GM12878 (cell line): Measurements from ENCODE around the gene CIAO2A. TPM values are rescaled to one million over a fixed set of nuclear protein-coding genes. Genes with fewer than 3 reads are reported as not detected.

ENCODE experiments used
- ATAC-seq: fragments of 200-7000 bp; cut with Tn5 transposase; 3 replicates; pipeline ENCODE4 v1.9.1; 2020; ENCODE audit warnings: mild to moderate bottlenecking, moderate library complexity
- BruUV-seq: library from RNA; stranded (reverse); fragments of 400-500 nt; replicated peaks from 2 replicates; lab custom pipeline; 2021; lab: Mats Ljungman, UMichigan
- CTCF ChIA-PET: fragments of 300-600 bp; sonication (Branson Sonifier 250); formaldehyde crosslinking; extraction: SDS; loops from one replicate; lab custom pipeline; 2021; ENCODE audit warnings: inconsistent platforms; lab: Yijun Ruan, JAX
- POLR2A ChIA-PET: fragments of 350-600 bp; formaldehyde crosslinking; extraction: SDS; loops from one replicate; lab custom pipeline; 2021; ENCODE audit warnings: inconsistent platforms; lab: Charles Lee
- RAD21 ChIA-PET: fragments of 300-600 bp; sonication (Branson Sonifier 250); formaldehyde crosslinking; loops from one replicate; lab custom pipeline; 2023; ENCODE audit warnings: antibody characterized with exemption; ENCODE audit not compliant: unreplicated experiment; lab: Charles Lee
- SMC1A ChIA-PET: fragments of 300-600 bp; sonication (Branson Sonifier 250); formaldehyde crosslinking; loops from one replicate; lab custom pipeline; 2023; ENCODE audit not compliant: unreplicated experiment, uncharacterized antibody; lab: Charles Lee
- DNase-seq: peaks from one replicate; pipeline ENCODE4 v3.0.0-alpha.2; 2011; ENCODE audit warnings: low read depth, low spot score
- FAIRE-seq: peaks from 3 replicates; lab custom pipeline; 2011; peaks lifted over from hg19 to GRCh38; lab: Jason Lieb, UNC
- H2AFZ ChIP-seq: 2 replicates; pipeline ENCODE4 v1.6.0; 2011; ENCODE audit warnings: low read depth, low read length, control low read depth; ENCODE audit not compliant: control insufficient read depth
- H3K27ac ChIP-seq: 2 replicates; pipeline ENCODE4 v1.5.1; 2011; ENCODE audit warnings: control low read depth; ENCODE audit not compliant: control insufficient read depth, insufficient read depth
- H3K27me3 ChIP-seq, 2 experiments: replicated peaks in 1 of 2; 2 replicates each; pipeline versions ENCODE4 v1.6.0 to v1.6.1; 2011; ENCODE audit warnings: low read length in 1 of 2; ENCODE audit not compliant: control insufficient read depth in 2 of 2, insufficient read depth in 2 of 2
- H3K36me3 ChIP-seq, 2 experiments: 2 replicates each; pipeline ENCODE4 v1.5.1; 2011; ENCODE audit warnings: low read length in 1 of 2; ENCODE audit not compliant: control insufficient read depth in 2 of 2, insufficient read depth in 2 of 2
- H3K4me1 ChIP-seq: 2 replicates; pipeline ENCODE4 v1.6.1; 2011; ENCODE audit warnings: mild to moderate bottlenecking, low read length, moderate library complexity, mixed read lengths; ENCODE audit not compliant: control insufficient read depth, insufficient read depth
- H3K4me2 ChIP-seq: 2 replicates; pipeline ENCODE4 v1.6.0; 2011; ENCODE audit warnings: control low read depth; ENCODE audit not compliant: control insufficient read depth, insufficient read depth
- H3K4me3 ChIP-seq: fragments of 200-600 bp; sonication (generic); 2 replicates; pipeline ENCODE4 v1.5.1; 2016
- H3K79me2 ChIP-seq: 2 replicates; pipeline ENCODE4 v1.6.0; 2011; ENCODE audit warnings: low read length; ENCODE audit not compliant: control insufficient read depth, insufficient read depth
- H3K9ac ChIP-seq: 2 replicates; pipeline ENCODE4 v1.8.0; 2011; ENCODE audit warnings: low read length, control low read depth, mixed read lengths; ENCODE audit not compliant: control insufficient read depth, insufficient read depth
- H3K9me3 ChIP-seq: replicated peaks from 3 replicates; pipeline ENCODE4 v1.5.1; 2011; ENCODE audit warnings: mild to moderate bottlenecking, low read length; ENCODE audit not compliant: control insufficient read depth, insufficient read depth
- H4K20me1 ChIP-seq: 2 replicates; pipeline ENCODE4 v1.6.0; 2011; ENCODE audit not compliant: control insufficient read depth, insufficient read depth
- BCL11A ChIP-seq: IDR thresholded peaks from 2 replicates; pipeline ENCODE4 v1.6.1; 2011; ENCODE audit warnings: low read depth, low read length
- CREB1 ChIP-seq: IDR thresholded peaks from 2 replicates; pipeline ENCODE4 v1.6.1; 2012; ENCODE audit warnings: low read depth, mild to moderate bottlenecking, inconsistent platforms
- EP300 ChIP-seq, 2 experiments: fragments of 150-350 bp in 1 of 2; IDR thresholded peaks; 2 replicates each; pipeline ENCODE4 v1.6.1; 2011 to 2012; ENCODE audit warnings: low read depth in 2 of 2, low read length in 2 of 2, borderline replicate concordance in 1 of 2, improper control_type of control experiment in 1 of 2, inconsistent platforms in 1 of 2; ENCODE audit not compliant: control insufficient read depth in 1 of 2
- NFXL1 ChIP-seq: fragments of 450-650 bp; IDR thresholded peaks from 2 replicates; pipeline ENCODE4 v1.6.1; 2017; ENCODE audit warnings: antibody characterized with exemption, mild to moderate bottlenecking, borderline replicate concordance
- NFYA ChIP-seq: IDR thresholded peaks from 2 replicates; pipeline ENCODE4 v1.6.1; 2011; ENCODE audit warnings: low read depth, mild to moderate bottlenecking, low read length, improper control_type of control experiment, borderline replicate concordance
- WGBS: methylation state at CpG from one replicate; pipeline ENCODE4 v1.1.6; 2016; ENCODE audit warnings: low lambda C conversion rate; ENCODE audit not compliant: insufficient replicate concordance, insufficient coverage; ENCODE audit errors: missing lambda C conversion rate; 5-methylcytosine and 5-hydroxymethylcytosine counted together
- in situ Hi-C: fragments of 300-500 bp; cut with MboI; formaldehyde crosslinking; loops from 9 replicates; pipeline ENCODE4 v1.14.3; 2018; ENCODE audit warnings: mixed read lengths
- intact Hi-C: fragments of 100-400 bp; cut with micrococcal nuclease; formaldehyde crosslinking; loops from one replicate; pipeline ENCODE4 v1.14.2; 2022; ENCODE audit not compliant: unreplicated experiment
- polyA plus RNA-seq, 11 experiments: library from polyadenylated mRNA; depleted of rRNA in 4 of 11; unstranded in 6 of 11; stranded (reverse) in 5 of 11; fragments of >200 nt; fragmentation: Nextera tagmentation in 4 of 11; fragmentation: Illumina TruSeq in 1 of 11; extraction: Ambion mirVana in 4 of 11; extraction: Trizol in 1 of 11; gene quantifications; 1 replicate in 1 of 11; 2 replicates in 10 of 11; pipeline versions ENCODE4 v1.2.1 to v1.2.3, GENCODE V29; 2011 to 2016; ENCODE audit warnings: inconsistent platforms in 2 of 11, missing spikeins in 2 of 11, low read depth in 1 of 11
- total RNA-seq, 4 experiments: library from RNA; depleted of rRNA in 3 of 4; stranded (reverse); fragments of >200 nt in 3 of 4; fragmentation: Illumina TruSeq in 1 of 4; extraction: Trizol in 1 of 4; gene quantifications; 2 replicates each; pipeline versions ENCODE4 v1.2.1 to v1.2.3, GENCODE V29; 2013 to 2021
- TF ChIP-seq, protein P1 (sequence below): fragments of 450-650 bp; IDR thresholded peaks from 2 replicates; pipeline ENCODE4 v1.6.1; 2017; ENCODE audit warnings: mild to moderate bottlenecking, moderate library complexity
- TF ChIP-seq, protein P2 (sequence below): IDR thresholded peaks from 2 replicates; pipeline ENCODE4 v1.6.1; 2012; ENCODE audit warnings: improper control_type of control experiment, low read depth, low read length; ENCODE audit not compliant: insufficient replicate concordance

CIAO2A gene
- total and polyA plus RNA-seq, 10 of the 15 experiments (the other 5 are each of a cell fraction or from before 2014, with no cell fraction given), result 94.5 to 400 (median 204) TPM

DNA sequence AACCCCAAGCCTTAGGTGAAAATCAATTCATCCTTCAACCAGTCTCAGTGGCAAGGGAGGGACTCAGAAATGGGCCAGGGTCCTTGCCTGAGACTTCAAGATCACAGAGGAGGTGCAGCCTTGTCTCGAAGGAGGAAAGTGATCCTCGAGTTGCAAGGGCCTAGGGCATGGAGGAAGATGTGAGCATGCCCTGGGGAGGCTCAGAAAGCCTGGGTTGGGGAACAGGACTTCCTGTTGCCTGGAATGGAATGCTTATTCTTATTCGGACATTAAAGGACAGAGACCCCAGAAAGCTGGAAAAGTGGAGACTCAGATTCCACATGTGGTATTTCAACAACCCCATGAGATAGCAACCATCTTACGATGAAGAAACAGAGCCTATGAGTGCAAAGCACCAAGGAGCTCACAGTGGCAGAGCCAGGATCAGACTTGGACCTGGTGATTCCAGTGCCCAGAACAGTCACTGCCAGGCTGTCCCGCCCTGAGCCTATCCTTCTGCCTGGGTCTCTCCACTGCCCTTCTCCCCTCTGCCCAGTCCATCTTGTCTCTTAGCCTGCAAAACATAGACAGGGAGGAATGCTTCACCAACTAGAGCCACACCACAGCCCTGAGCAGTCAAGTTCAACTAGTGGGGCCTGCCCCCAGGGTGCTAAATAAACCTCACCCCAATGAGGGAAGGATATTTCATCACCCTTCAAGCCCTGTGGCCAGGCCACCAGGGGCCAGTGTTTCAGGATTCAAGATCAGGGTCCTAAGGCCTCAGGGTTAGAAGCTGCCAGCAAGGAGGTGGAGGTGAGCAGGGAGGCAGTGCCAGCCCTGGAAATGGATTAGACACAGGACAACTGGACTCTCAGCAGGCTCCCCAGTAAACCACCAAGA lies 69.2 kb downstream of the CIAO2A start (continued):
- TF ChIP-seq, protein P1, sequence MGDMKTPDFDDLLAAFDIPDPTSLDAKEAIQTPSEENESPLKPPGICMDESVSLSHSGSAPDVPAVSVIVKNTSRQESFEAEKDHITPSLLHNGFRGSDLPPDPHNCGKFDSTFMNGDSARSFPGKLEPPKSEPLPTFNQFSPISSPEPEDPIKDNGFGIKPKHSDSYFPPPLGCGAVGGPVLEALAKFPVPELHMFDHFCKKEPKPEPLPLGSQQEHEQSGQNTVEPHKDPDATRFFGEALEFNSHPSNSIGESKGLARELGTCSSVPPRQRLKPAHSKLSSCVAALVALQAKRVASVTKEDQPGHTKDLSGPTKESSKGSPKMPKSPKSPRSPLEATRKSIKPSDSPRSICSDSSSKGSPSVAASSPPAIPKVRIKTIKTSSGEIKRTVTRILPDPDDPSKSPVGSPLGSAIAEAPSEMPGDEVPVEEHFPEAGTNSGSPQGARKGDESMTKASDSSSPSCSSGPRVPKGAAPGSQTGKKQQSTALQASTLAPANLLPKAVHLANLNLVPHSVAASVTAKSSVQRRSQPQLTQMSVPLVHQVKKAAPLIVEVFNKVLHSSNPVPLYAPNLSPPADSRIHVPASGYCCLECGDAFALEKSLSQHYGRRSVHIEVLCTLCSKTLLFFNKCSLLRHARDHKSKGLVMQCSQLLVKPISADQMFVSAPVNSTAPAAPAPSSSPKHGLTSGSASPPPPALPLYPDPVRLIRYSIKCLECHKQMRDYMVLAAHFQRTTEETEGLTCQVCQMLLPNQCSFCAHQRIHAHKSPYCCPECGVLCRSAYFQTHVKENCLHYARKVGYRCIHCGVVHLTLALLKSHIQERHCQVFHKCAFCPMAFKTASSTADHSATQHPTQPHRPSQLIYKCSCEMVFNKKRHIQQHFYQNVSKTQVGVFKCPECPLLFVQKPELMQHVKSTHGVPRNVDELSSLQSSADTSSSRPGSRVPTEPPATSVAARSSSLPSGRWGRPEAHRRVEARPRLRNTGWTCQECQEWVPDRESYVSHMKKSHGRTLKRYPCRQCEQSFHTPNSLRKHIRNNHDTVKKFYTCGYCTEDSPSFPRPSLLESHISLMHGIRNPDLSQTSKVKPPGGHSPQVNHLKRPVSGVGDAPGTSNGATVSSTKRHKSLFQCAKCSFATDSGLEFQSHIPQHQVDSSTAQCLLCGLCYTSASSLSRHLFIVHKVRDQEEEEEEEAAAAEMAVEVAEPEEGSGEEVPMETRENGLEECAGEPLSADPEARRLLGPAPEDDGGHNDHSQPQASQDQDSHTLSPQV, result no peak

DNA sequence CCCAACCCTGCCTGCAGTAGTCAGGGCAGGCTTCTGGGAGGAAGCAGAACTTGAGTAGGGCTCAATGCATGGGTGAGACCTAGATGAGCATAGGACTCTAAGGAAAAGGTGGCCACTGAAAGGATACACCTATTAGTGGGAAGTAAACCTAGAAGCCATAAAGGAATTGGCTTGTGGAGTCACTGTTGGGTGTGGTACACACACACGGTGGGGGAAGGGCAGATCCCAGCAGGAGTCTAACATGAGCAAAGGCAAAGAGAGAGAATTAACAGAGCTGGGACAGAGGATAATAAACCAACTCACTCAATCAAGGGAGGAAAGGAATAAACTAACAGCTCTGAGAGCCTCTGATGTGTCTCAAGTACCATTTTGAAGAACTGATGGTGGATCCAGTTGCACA lies 70.4 kb downstream of the CIAO2A start:
- Histone ChIP-seq H3K27me3 (no peaks in the 10 kb centered on the region), H3K4me3 (no peak overlapping the region), H3K27ac (no peak overlapping the region), H3K36me3 (no peaks in the 10 kb centered on the region; a peak in 2 of 4 replicates), H3K9me3 (peaks cover 14% of the 10 kb centered on the region; the same call in 2 of the 3 replicates), H3K79me2 (no peaks in the 10 kb centered on the region), H3K4me2 (no peak overlapping the region), H4K20me1 (peaks cover 3% of the 10 kb centered on the region; the same call in 1 of the 2 replicates), H2AFZ (no peak overlapping the region), H3K4me1 (0 out of 2 replicates have a peak, but pooled peaks cover 4% of the 10 kb centered on the region), H3K9ac (no peak overlapping the region)
- POLR2A ChIA-PET, result interaction anchor here (1.6 kb wide), 1 partner anchor 29 kb away, joined by 4 read pairs; no protein-coding TSS in a partner anchor
- no TSS peak for BruUV-seq
- intact Hi-C loops, result no loop called here
- SMC1A ChIA-PET, result no interaction called here
- no peak for ATAC-seq
- in situ Hi-C loops, result no loop called here
- CTCF ChIA-PET, result interaction anchor here (2.7 kb wide), 1 partner anchor 12 kb away, joined by 9 read pairs; no protein-coding TSS in a partner anchor
- WGBS, result 100% methylated on average over 1 of the region's 1 CpG
- no peak for FAIRE-seq
- DNase-seq, result no peak
- RAD21 ChIA-PET, result interaction anchor here (1.8 kb wide), 1 partner anchor 13 kb away, joined by 3 read pairs; no protein-coding TSS in a partner anchor
- TF ChIP-seq NFYA (no peak), EP300 (IDR thresholded peaks at IDR 0.05; ENCODE audit: borderline replicate concordance in 1 of 2, control insufficient read depth in 1 of 2, low read depth in 2 of 2, low read length in 2 of 2) (no peak), NFXL1 (no peak), BCL11A (no peak), CREB1 (no peak)
- TF ChIP-seq, protein P2, sequence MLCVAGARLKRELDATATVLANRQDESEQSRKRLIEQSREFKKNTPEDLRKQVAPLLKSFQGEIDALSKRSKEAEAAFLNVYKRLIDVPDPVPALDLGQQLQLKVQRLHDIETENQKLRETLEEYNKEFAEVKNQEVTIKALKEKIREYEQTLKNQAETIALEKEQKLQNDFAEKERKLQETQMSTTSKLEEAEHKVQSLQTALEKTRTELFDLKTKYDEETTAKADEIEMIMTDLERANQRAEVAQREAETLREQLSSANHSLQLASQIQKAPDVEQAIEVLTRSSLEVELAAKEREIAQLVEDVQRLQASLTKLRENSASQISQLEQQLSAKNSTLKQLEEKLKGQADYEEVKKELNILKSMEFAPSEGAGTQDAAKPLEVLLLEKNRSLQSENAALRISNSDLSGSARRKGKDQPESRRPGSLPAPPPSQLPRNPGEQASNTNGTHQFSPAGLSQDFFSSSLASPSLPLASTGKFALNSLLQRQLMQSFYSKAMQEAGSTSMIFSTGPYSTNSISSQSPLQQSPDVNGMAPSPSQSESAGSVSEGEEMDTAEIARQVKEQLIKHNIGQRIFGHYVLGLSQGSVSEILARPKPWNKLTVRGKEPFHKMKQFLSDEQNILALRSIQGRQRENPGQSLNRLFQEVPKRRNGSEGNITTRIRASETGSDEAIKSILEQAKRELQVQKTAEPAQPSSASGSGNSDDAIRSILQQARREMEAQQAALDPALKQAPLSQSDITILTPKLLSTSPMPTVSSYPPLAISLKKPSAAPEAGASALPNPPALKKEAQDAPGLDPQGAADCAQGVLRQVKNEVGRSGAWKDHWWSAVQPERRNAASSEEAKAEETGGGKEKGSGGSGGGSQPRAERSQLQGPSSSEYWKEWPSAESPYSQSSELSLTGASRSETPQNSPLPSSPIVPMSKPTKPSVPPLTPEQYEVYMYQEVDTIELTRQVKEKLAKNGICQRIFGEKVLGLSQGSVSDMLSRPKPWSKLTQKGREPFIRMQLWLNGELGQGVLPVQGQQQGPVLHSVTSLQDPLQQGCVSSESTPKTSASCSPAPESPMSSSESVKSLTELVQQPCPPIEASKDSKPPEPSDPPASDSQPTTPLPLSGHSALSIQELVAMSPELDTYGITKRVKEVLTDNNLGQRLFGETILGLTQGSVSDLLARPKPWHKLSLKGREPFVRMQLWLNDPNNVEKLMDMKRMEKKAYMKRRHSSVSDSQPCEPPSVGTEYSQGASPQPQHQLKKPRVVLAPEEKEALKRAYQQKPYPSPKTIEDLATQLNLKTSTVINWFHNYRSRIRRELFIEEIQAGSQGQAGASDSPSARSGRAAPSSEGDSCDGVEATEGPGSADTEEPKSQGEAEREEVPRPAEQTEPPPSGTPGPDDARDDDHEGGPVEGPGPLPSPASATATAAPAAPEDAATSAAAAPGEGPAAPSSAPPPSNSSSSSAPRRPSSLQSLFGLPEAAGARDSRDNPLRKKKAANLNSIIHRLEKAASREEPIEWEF, result no peak
